ENCODE measurements around the gene TMEM176A. TPM values are rescaled to one million over a fixed set of nuclear protein-coding genes. Genes with fewer than 3 reads are reported as not detected.
"Not testable (repeated sequence)": the region's sequence is repeated elsewhere in the genome, so short reads cannot be mapped to it uniquely, and the experiment has no call there.

Gene TMEM176A
- total and polyA plus RNA-seq, 9 donors = 71.8 to 166 (median 127) TPM

DNA sequence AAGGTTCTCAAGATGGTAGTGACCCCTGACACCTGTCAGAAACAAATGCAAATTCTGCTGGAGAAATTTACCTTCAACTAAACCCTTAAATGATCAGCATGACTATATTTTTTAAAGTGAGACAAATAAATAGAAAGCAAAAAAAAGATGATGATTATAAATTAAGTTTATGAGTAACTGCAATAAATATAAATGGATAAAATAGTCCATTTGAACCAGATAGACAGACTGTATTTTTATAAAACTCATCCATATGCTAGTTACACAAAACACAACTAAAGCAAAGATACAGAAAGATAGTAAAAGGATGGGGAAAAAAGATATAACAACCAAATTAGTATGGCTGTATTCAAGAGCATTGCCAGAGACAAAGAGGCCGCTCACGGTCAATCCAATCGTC is 5.9 kb downstream of the TMEM176A start:
- Histone ChIP-seq H3K4me3 (no peak overlapping the region), H3K27ac (no peak overlapping the region), H3K27me3 (no peaks in the 10 kb centered on the region), H3K36me3 (no peaks in the 10 kb centered on the region), H3K4me1 (ENCODE audit: insufficient read depth) (no peaks in the 10 kb centered on the region), H3K9me3 (no peaks in the 10 kb centered on the region)
- WGBS, 3 donors = 95 to 98% (median 97%) methylated on average over 3 of the region's 3 CpGs
- TF ChIP-seq POLR2A (IDR thresholded peaks at IDR 0.05) = no peak
- no peak for TF ChIP-seq EP300 (IDR thresholded peaks at IDR 0.05)
- TF ChIP-seq, protein P1, sequence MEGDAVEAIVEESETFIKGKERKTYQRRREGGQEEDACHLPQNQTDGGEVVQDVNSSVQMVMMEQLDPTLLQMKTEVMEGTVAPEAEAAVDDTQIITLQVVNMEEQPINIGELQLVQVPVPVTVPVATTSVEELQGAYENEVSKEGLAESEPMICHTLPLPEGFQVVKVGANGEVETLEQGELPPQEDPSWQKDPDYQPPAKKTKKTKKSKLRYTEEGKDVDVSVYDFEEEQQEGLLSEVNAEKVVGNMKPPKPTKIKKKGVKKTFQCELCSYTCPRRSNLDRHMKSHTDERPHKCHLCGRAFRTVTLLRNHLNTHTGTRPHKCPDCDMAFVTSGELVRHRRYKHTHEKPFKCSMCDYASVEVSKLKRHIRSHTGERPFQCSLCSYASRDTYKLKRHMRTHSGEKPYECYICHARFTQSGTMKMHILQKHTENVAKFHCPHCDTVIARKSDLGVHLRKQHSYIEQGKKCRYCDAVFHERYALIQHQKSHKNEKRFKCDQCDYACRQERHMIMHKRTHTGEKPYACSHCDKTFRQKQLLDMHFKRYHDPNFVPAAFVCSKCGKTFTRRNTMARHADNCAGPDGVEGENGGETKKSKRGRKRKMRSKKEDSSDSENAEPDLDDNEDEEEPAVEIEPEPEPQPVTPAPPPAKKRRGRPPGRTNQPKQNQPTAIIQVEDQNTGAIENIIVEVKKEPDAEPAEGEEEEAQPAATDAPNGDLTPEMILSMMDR (IDR thresholded peaks at IDR 0.05) = no peak
- DNase-seq = no peak
- intact Hi-C loops (cut with DNase I) = no loop called here

DNA sequence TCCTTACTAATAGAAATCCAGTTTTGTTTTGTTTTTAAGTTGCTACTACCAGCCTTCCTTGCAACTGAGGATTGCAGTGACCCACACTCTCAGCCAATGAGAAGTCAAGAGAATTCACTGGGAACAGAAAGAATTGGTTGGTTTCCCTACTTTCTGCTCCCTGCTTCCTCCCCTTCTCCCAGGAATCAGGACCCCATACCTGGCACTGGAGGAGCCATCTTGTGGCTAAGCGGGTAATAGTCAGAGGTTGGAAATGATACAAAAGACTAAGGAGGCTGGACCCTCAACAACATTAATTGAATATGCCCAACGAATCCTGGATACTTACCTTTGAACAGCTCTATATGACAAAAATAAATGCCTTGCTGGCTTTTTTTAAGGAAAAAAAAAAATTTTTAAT is 6.3 kb downstream of the TMEM176A start:
- 63 to 88% (median 82%) methylated on average over 2 of the region's 2 CpGs for WGBS, 3 donors
- H3K36me3 ChIP-seq = no peaks in the 10 kb centered on the region
- H3K27me3 ChIP-seq = no peaks in the 10 kb centered on the region
- no peak overlapping the region for H3K4me3 ChIP-seq
- intact Hi-C loops (cut with DNase I) = no loop called here
- no peaks in the 10 kb centered on the region for H3K4me1 ChIP-seq (ENCODE audit: insufficient read depth)
- DNase-seq = no peak
- no peaks in the 10 kb centered on the region for H3K9me3 ChIP-seq
- no peak overlapping the region for H3K27ac ChIP-seq
- TF ChIP-seq, protein P1 (IDR thresholded peaks at IDR 0.05) = no peak
- no peak for TF ChIP-seq EP300 (IDR thresholded peaks at IDR 0.05)
- no peak for TF ChIP-seq POLR2A (IDR thresholded peaks at IDR 0.05)

DNA sequence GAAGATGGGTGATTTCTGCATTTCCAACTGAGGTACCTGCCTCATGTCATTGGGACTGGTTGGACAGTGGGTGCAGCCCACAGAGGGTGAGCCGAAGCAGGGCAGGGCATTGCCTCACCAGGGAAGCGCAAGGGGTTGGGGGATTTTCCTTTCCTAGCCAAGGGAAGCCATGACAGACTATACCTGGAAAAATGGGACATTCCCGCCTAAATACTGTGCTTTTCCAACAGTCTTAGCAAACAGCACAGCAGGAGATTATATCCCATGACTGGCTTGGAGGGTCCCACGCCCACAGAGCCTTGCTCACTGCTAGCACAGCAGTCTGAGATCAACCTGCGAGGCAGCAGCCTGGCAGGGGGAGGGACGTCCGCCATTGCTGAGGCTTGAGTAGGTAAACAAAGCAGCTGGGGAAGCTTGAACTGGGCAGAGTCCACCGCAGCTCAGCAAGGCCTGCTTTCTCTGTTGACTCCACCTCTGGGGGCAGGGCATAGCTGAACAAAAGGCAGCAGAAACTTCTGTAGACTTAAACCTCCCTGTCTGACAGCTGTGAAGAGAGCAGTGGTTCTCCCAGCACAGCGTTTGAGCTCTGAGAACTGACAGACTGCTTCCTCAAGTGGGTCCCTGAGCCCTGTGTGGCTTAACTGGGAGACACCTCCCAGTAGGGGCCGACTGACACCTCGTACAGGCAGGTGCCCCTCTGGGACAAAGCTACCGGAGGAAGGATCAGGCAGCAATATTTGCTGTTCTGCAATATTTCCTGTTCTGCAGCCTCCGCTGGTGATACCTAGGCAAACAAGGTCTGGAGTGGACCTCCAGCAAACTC is 7.3 kb downstream of the TMEM176A start:
- H3K36me3 ChIP-seq; H3K27ac ChIP-seq; DNase-seq; intact Hi-C loops (cut with DNase I); H3K9me3 ChIP-seq; H3K27me3 ChIP-seq; H3K4me1 ChIP-seq (ENCODE audit: insufficient read depth); H3K4me3 ChIP-seq: not testable (repeated sequence)
- WGBS, 3 donors = 84 to 86% (median 85%) methylated on average over 13 of the region's 13 CpGs

DNA sequence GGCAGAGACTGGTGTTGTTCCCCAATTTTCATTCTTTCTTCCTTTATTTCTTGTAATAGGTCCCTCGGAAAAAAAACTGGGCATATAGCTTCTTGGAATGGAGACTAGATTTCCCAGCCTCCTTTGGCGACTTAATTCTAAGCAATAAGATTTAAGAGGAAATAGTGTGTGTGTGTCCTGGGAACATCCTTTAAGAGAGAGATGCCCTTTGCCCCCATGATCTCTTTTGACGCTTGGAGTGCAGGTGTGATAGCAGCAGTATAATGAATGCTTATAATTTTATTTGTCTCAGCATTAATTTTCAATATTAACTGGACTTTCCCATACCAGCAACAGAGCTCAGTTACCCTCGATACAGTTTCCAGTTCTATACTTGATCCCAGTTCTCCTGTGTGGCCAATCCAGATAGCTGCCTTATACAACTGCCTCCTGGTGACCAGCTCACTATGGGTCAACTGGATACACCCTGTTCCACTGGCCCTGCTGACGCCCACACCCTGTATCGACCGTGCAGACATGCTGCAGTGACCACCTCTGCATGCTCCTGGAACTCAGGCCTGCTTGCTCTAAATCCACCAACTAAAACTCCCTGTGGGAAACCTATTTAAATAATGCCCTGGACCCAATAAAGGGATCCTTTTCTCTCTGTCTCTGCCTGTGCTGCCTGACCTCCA is 13.9 kb downstream of the TMEM176A start:
- 76 to 78% (median 78%) methylated on average over 7 of the region's 7 CpGs for WGBS, 3 donors
- no peaks in the 10 kb centered on the region for H3K27me3 ChIP-seq
- no peak overlapping the region for H3K4me3 ChIP-seq
- no peak overlapping the region for H3K27ac ChIP-seq
- H3K9me3 ChIP-seq = no peaks in the 10 kb centered on the region
- no peak for DNase-seq
- intact Hi-C loops (cut with DNase I) = no loop called here
- no peak for TF ChIP-seq EP300 (IDR thresholded peaks at IDR 0.05)
- TF ChIP-seq POLR2A (IDR thresholded peaks at IDR 0.05) = no peak
- TF ChIP-seq, protein P1 (IDR thresholded peaks at IDR 0.05) = no peak
- no peaks in the 10 kb centered on the region for H3K4me1 ChIP-seq (ENCODE audit: insufficient read depth)
- no peaks in the 10 kb centered on the region for H3K36me3 ChIP-seq

DNA sequence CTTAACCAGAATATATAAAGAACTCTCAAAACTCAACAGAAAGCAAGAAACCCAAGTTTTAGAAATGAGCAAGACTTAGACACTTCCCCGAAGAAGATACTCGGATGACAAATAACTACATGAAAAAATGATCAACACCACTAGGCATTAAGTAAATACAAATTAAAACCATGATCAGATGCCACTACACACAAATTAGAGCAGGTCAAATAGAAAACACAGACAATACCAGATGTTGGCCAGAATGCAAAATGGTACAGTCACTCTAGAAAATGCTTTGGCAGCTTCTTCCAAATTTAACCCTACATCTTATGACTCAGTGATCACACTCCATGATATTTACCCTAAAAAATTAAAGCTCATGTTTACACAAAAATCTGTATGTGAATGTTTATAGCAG is 18.4 kb downstream of the TMEM176A start:
- H3K4me1 ChIP-seq (ENCODE audit: insufficient read depth) = no peaks in the 10 kb centered on the region
- no peaks in the 10 kb centered on the region for H3K27me3 ChIP-seq
- no peak overlapping the region for H3K4me3 ChIP-seq
- H3K9me3 ChIP-seq = no peaks in the 10 kb centered on the region
- no peaks in the 10 kb centered on the region for H3K36me3 ChIP-seq
- H3K27ac ChIP-seq = no peak overlapping the region
- 92 to 95% (median 94%) methylated on average over 2 of the region's 2 CpGs for WGBS, 3 donors
- DNase-seq = no peak
- TF ChIP-seq EP300 (IDR thresholded peaks at IDR 0.05) (no peak), POLR2A (IDR thresholded peaks at IDR 0.05) (no peak)
- TF ChIP-seq, protein P1 (IDR thresholded peaks at IDR 0.05) = no peak
- intact Hi-C loops (cut with DNase I) = no loop called here
